Body of pancreas (tissue), 4 donors: ENCODE measurements around the gene LMBRD1.

Experiments used
- CTCF ChIP-seq, 7 experiments: fragments of 450-650 bp in 4 of 7; fragments of 200-600 bp in 3 of 7; sonication (generic) in 3 of 7; IDR thresholded peaks; one replicate each; pipeline ENCODE4 v1.5.1; 2016 to 2019; ENCODE audit warnings: antibody characterized with exemption in 7 of 7
- POLR2A ChIP-seq, 3 donors: fragments of 450-650 bp; IDR thresholded peaks; one replicate each; pipeline ENCODE4 v1.6.1; 2016; ENCODE audit warnings: antibody characterized with exemption in 3 of 3, mild to moderate bottlenecking in 2 of 3

- TF ChIP-seq CTCF (IDR thresholded peaks at IDR 0.05) (no peak), POLR2A (IDR thresholded peaks at IDR 0.05) (no peak)
Observed at GRCh38 chr6:69663215-69663614, 133.6 kb downstream of the LMBRD1 start.
